Measurements from ENCODE around the gene CACNG4. TPM values are rescaled to one million over a fixed set of nuclear protein-coding genes. Genes with fewer than 3 reads are reported as not detected.

Gene CACNG4
- total and polyA plus RNA-seq, 2 of the 4 experiments (the other 2 are of a cell fraction) = under 0.01 to 0.53 TPM

DNA sequence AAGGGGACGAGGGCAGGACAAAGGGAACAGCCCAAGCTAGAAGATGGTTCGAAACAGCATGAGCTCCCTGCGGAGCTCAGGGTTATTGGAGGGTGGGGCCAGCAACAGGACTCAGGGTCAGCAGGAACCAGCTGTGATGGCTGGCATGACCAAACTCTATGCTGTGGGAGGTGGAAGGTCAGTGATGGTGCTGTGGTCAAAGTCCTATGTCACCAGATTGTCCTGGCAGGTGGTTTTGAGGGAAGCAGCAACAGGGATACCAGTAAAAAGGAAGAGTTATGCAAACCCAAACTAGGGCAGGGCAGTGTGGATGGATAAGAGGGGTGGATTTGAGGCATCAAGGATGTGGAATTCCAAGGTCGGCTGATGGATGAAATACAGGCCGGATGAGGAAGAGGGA lies 32.4 kb downstream of the CACNG4 start:
- in situ Hi-C loops (cut with MboI; ENCODE audit: low sequenced_read_pairs) (no loop called here), intact Hi-C loops (cut with micrococcal nuclease) (no loop called here), dilution Hi-C loops (cut with HindIII; ENCODE audit: low sequenced_read_pairs, unreplicated experiment) (no loop called here)
- H4K20me1 ChIP-seq (ENCODE audit: insufficient read depth, low read length) = no peaks in the 10 kb centered on the region
- POLR2A ChIA-PET (ENCODE audit: unreplicated experiment) = no interaction called here
- H4K91ac ChIP-seq (ENCODE audit: insufficient read depth, low read depth, low read length) = no peak overlapping the region
- WGBS, 2 experiments (ENCODE audit: extremely low coverage in 2 of 2, insufficient read length in 1 of 2) = 33% methylated on average over 1 of the region's 5 CpGs; no CpG with 5 or more reads in 1 of the 2 experiments
- H2BK20ac ChIP-seq (ENCODE audit: low read depth, low read length) = no peak overlapping the region
- H3K27ac ChIP-seq (ENCODE audit: insufficient read depth, low read length) = no peak overlapping the region
- no peak overlapping the region for H3K4me2 ChIP-seq (ENCODE audit: low read depth, low read length)
- no peak overlapping the region for H3K14ac ChIP-seq (replicated peaks; ENCODE audit: low read depth, low read length)
- H4K5ac ChIP-seq (ENCODE audit: low read depth, low read length) = no peak overlapping the region
- H3K23ac ChIP-seq (ENCODE audit: low read depth, low read length) = no peak overlapping the region
- H3K4ac ChIP-seq (ENCODE audit: low read depth, low read length) = no peak overlapping the region
- H3K79me1 ChIP-seq (ENCODE audit: low read depth in 1 of 2, low read length in 2 of 2) = no peaks in the 10 kb centered on the region
- no peaks in the 10 kb centered on the region for H3K9me1 ChIP-seq (ENCODE audit: insufficient read depth, low read length)
- no peak overlapping the region for H2AK9ac ChIP-seq (replicated peaks; ENCODE audit: low read depth, low read length, poor library complexity)
- H3K56ac ChIP-seq (ENCODE audit: extremely low read depth, insufficient read depth, low read length) = no peak overlapping the region
- H2BK15ac ChIP-seq (ENCODE audit: low read depth, low read length) = no peak overlapping the region
- H4K8ac ChIP-seq (ENCODE audit: low read depth in 2 of 2, low read length in 2 of 2) = no peak overlapping the region
- peaks cover 21% of the 10 kb centered on the region for H3K27me3 ChIP-seq (ENCODE audit: control insufficient read depth, insufficient read depth, low read length)
- no TSS peak for BruUV-seq (replicated peaks)
- ATAC-seq (ENCODE audit: low read depth) (no peak), DNase-seq (no peak)
- no peak overlapping the region for H3K9ac ChIP-seq (ENCODE audit: low read depth, low read length)
- no peak overlapping the region for H2BK5ac ChIP-seq (ENCODE audit: low read depth, low read length, poor library complexity, severe bottlenecking)
- H2AK5ac ChIP-seq (ENCODE audit: low read depth, low read length) = no peak overlapping the region
- TF ChIP-seq, protein P1, sequence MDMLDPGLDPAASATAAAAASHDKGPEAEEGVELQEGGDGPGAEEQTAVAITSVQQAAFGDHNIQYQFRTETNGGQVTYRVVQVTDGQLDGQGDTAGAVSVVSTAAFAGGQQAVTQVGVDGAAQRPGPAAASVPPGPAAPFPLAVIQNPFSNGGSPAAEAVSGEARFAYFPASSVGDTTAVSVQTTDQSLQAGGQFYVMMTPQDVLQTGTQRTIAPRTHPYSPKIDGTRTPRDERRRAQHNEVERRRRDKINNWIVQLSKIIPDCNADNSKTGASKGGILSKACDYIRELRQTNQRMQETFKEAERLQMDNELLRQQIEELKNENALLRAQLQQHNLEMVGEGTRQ (IDR thresholded peaks at IDR 0.05; ENCODE audit: low read depth, low read length) = no peak
- TF ChIP-seq, protein P2, sequence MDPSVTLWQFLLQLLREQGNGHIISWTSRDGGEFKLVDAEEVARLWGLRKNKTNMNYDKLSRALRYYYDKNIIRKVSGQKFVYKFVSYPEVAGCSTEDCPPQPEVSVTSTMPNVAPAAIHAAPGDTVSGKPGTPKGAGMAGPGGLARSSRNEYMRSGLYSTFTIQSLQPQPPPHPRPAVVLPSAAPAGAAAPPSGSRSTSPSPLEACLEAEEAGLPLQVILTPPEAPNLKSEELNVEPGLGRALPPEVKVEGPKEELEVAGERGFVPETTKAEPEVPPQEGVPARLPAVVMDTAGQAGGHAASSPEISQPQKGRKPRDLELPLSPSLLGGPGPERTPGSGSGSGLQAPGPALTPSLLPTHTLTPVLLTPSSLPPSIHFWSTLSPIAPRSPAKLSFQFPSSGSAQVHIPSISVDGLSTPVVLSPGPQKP (IDR thresholded peaks at IDR 0.05; ENCODE audit: borderline replicate concordance, low read depth, low read length) = no peak
- TF ChIP-seq CHD1 (IDR thresholded peaks at IDR 0.05; ENCODE audit: low read depth, low read length) (no peak), RAD21 (IDR thresholded peaks at IDR 0.05; ENCODE audit: low read length) (no peak), MAFK (IDR thresholded peaks at IDR 0.05; ENCODE audit: low read depth, low read length) (no peak), NFE2L2 (IDR thresholded peaks at IDR 0.05; ENCODE audit: low read depth, low read length) (no peak), RFX5 (IDR thresholded peaks at IDR 0.05; ENCODE audit: low read depth, low read length) (no peak), CEBPB (IDR thresholded peaks at IDR 0.05; ENCODE audit: low read depth, low read length) (no peak), FOS (IDR thresholded peaks at IDR 0.05; ENCODE audit: low read depth, low read length) (no peak), SMC3 (IDR thresholded peaks at IDR 0.05; ENCODE audit: low read depth, low read length) (no peak), MAZ (IDR thresholded peaks at IDR 0.05; ENCODE audit: borderline replicate concordance, low read depth, low read length) (no peak), POLR2A (IDR thresholded peaks at IDR 0.05; ENCODE audit: low read depth, low read length) (no peak), BHLHE40 (IDR thresholded peaks at IDR 0.05; ENCODE audit: low read depth, low read length) (no peak), MXI1 (IDR thresholded peaks at IDR 0.05; ENCODE audit: borderline replicate concordance, low read depth, low read length) (no peak), RCOR1 (IDR thresholded peaks at IDR 0.05; ENCODE audit: insufficient replicate concordance, low read length) (no peak)
- TF ChIP-seq, protein P3, sequence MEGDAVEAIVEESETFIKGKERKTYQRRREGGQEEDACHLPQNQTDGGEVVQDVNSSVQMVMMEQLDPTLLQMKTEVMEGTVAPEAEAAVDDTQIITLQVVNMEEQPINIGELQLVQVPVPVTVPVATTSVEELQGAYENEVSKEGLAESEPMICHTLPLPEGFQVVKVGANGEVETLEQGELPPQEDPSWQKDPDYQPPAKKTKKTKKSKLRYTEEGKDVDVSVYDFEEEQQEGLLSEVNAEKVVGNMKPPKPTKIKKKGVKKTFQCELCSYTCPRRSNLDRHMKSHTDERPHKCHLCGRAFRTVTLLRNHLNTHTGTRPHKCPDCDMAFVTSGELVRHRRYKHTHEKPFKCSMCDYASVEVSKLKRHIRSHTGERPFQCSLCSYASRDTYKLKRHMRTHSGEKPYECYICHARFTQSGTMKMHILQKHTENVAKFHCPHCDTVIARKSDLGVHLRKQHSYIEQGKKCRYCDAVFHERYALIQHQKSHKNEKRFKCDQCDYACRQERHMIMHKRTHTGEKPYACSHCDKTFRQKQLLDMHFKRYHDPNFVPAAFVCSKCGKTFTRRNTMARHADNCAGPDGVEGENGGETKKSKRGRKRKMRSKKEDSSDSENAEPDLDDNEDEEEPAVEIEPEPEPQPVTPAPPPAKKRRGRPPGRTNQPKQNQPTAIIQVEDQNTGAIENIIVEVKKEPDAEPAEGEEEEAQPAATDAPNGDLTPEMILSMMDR (conservative IDR thresholded peaks at IDR 0.05; ENCODE audit: low read depth, low read length) = no peak
- CTCF ChIA-PET = no interaction called here
- H2AFZ ChIP-seq (replicated peaks; ENCODE audit: low read length, poor library complexity) = no peak overlapping the region
- no peaks in the 10 kb centered on the region for H3K4me1 ChIP-seq (ENCODE audit: control insufficient read depth, insufficient read depth, low read length)
- no peak overlapping the region for H2BK120ac ChIP-seq (ENCODE audit: low read depth, low read length)
- no peaks in the 10 kb centered on the region for H3K9me3 ChIP-seq (ENCODE audit: control insufficient read depth, insufficient read depth, low read length)
- no peak overlapping the region for H3K18ac ChIP-seq (ENCODE audit: low read depth, low read length)
- H3K4me3 ChIP-seq (ENCODE audit: insufficient read depth, low read depth, low read length) = no peak overlapping the region
- H3K36me3 ChIP-seq (ENCODE audit: control insufficient read depth, insufficient read depth, low read length) = no peaks in the 10 kb centered on the region

All from IMR-90 (cell line).